Gastroesophageal sphincter (tissue), 4 donors: ENCODE results near the gene NAA60. TPM values are rescaled to one million over a fixed set of nuclear protein-coding genes. Genes with fewer than 3 reads are reported as not detected.
"Not testable (repeated sequence)": the region's sequence is repeated elsewhere in the genome, so short reads cannot be mapped to it uniquely, and the experiment has no call there.

Experiments
- ATAC-seq: fragments of 150-250 bp; one replicate; pipeline ENCODE4 v1.9.1; 2016; ENCODE audit warnings: mild to moderate bottlenecking, moderate library complexity
- H3K27ac ChIP-seq, 4 donors: fragments of 200-600 bp; sonication (generic) in 3 of 4; 1 replicate in 3 of 4; 2 replicates in 1 of 4; pipeline ENCODE4 v1.5.1; 2016 to 2019
- H3K27me3 ChIP-seq: fragments of 200-600 bp; sonication (generic); one replicate; pipeline ENCODE4 v1.5.1; 2019
- H3K36me3 ChIP-seq, 2 donors: fragments of 200-600 bp; sonication (generic); one replicate each; pipeline ENCODE4 v1.5.1; 2019; ENCODE audit warnings: control low read depth in 1 of 2
- H3K4me1 ChIP-seq, 3 donors: fragments of 200-600 bp; sonication (generic); 1 replicate in 2 of 3; 2 replicates in 1 of 3; pipeline ENCODE4 v1.5.1; 2016 to 2019; ENCODE audit warnings: control low read depth in 2 of 3
- H3K4me3 ChIP-seq, 2 donors: fragments of 200-600 bp; sonication (generic); one replicate each; pipeline ENCODE4 v1.5.1; 2019; ENCODE audit warnings: mild to moderate bottlenecking in 1 of 2, moderate library complexity in 1 of 2
- H3K9me3 ChIP-seq, 3 donors: fragments of 200-600 bp; sonication (generic); one replicate each; pipeline ENCODE4 v1.5.1; 2017 to 2019; ENCODE audit warnings: control low read depth in 2 of 3
- CTCF ChIP-seq, 4 experiments: fragments of 200-600 bp in 2 of 4; fragments of 450-650 bp in 2 of 4; sonication (generic) in 1 of 4; IDR thresholded peaks; one replicate each; pipeline ENCODE4 v1.5.1; 2017 to 2019; ENCODE audit warnings: antibody characterized with exemption in 4 of 4, mild to moderate bottlenecking in 2 of 4, moderate library complexity in 2 of 4
- EP300 ChIP-seq: sonication (generic); formaldehyde crosslinking; IDR thresholded peaks from one replicate; pipeline ENCODE4 v1.6.1; 2017; ENCODE audit warnings: antibody characterized with exemption, mild to moderate bottlenecking
- POLR2A ChIP-seq, 2 donors: fragments of 450-650 bp; IDR thresholded peaks; one replicate each; pipeline ENCODE4 v1.6.1; 2017; ENCODE audit warnings: antibody characterized with exemption in 2 of 2, mild to moderate bottlenecking in 2 of 2, moderate library complexity in 1 of 2
- POLR2AphosphoS5 ChIP-seq: sonication (generic); formaldehyde crosslinking; IDR thresholded peaks from one replicate; pipeline ENCODE4 v1.6.1; 2017; ENCODE audit warnings: antibody characterized with exemption
- WGBS, 2 donors: methylation state at CpG; one replicate each; pipeline ENCODE4 v1.1.5; 2018; ENCODE audit warnings: low coverage in 1 of 2; 5-methylcytosine and 5-hydroxymethylcytosine counted together
- total RNA-seq, 4 donors: library from RNA; depleted of rRNA; stranded (reverse); fragments of >200 nt; gene quantifications; one replicate each; pipeline ENCODE4 v1.1.0, GENCODE V29; 2016

Gene NAA60
- total RNA-seq, 4 donors from 2014 or later = 18.6 to 35.1 (median 28.5) TPM

GRCh38 chr16:3520841-3521240 is 77.4 kb downstream of the NAA60 start:
- Histone ChIP-seq H3K4me1 (peaks cover 0 to 7% (median 0%) of the 10 kb centered on the region in 3 donors), H3K36me3 (peaks cover 0 to 96% of the 10 kb centered on the region in 2 donors), H3K4me3 (no peak overlapping the region), H3K9me3 (no peaks in the 10 kb centered on the region), H3K27ac (peak overlapping the region in 3 of 4 donors; percentile 43 to 60 (median 52)), H3K27me3 (no peaks in the 10 kb centered on the region)
- WGBS, 2 donors = 31 to 37% methylated on average over 4 to 8 of the region's 8 CpGs
- ATAC-seq = peak; percentile 60
- no peak for TF ChIP-seq CTCF (IDR thresholded peaks at IDR 0.05)
- TF ChIP-seq EP300 = no peak
- TF ChIP-seq POLR2AphosphoS5 = no peak
- no peak for TF ChIP-seq POLR2A (IDR thresholded peaks at IDR 0.05)

- ATAC-seq = no peak
- TF ChIP-seq POLR2AphosphoS5 (no peak), POLR2A (IDR thresholded peaks at IDR 0.05) (no peak), EP300 (no peak), CTCF (IDR thresholded peaks at IDR 0.05) (no peak)
- Histone ChIP-seq H3K27ac (no peak overlapping the region), H3K36me3 (peaks cover 0 to 93% of the 10 kb centered on the region in 2 donors), H3K4me3 (no peak overlapping the region), H3K4me1 (peaks cover 0 to 13% (median 0%) of the 10 kb centered on the region in 3 donors), H3K9me3 (no peaks in the 10 kb centered on the region), H3K27me3 (no peaks in the 10 kb centered on the region)
- 100% methylated on average over 1 of the region's 3 CpGs for WGBS, 2 donors
These were observed 79.8 kb downstream of the NAA60 start for GRCh38 chr16:3523281-3523680.

- Histone ChIP-seq H3K9me3 (no peaks in the 10 kb centered on the region), H3K4me3 (no peak overlapping the region), H3K36me3 (peaks cover 0 to 85% of the 10 kb centered on the region in 2 donors), H3K27me3 (no peaks in the 10 kb centered on the region), H3K27ac (no peak overlapping the region), H3K4me1 (peaks cover 0 to 7% (median 0%) of the 10 kb centered on the region in 3 donors)
- no peak for ATAC-seq
- TF ChIP-seq POLR2AphosphoS5 = no peak
- WGBS, 2 donors = 80 to 81% methylated on average over 1 to 5 of the region's 5 CpGs
These were observed 82.5 kb downstream of the NAA60 start for GRCh38 chr16:3525951-3526350.

- not testable (repeated sequence) for H3K4me1 ChIP-seq, H3K27ac ChIP-seq, ATAC-seq, H3K9me3 ChIP-seq, H3K4me3 ChIP-seq, H3K27me3 ChIP-seq
- peak in 3 of 4 experiments; percentile 61 to 66 (median 64) for TF ChIP-seq CTCF (IDR thresholded peaks at IDR 0.05)
- H3K36me3 ChIP-seq = peaks cover 0 to 87% of the 10 kb centered on the region in 2 donors
- WGBS, 2 donors = 33 to 93% methylated on average over 6 to 7 of the region's 12 CpGs
These were observed 83.8 kb downstream of the NAA60 start for GRCh38 chr16:3527216-3527829.

- Histone ChIP-seq H3K4me1 (peaks cover 0 to 6% (median 0%) of the 10 kb centered on the region in 3 donors), H3K36me3 (peaks cover 0 to 87% of the 10 kb centered on the region in 2 donors), H3K9me3 (no peaks in the 10 kb centered on the region), H3K27ac (no peak overlapping the region), H3K4me3 (no peak overlapping the region), H3K27me3 (no peaks in the 10 kb centered on the region)
- ATAC-seq = no peak
- WGBS, 2 donors = 100% methylated on average over 2 of the region's 2 CpGs; no CpG with 5 or more reads in 1 of the 2 donors
- TF ChIP-seq POLR2A (IDR thresholded peaks at IDR 0.05) = no peak
- TF ChIP-seq POLR2AphosphoS5 = no peak
- TF ChIP-seq EP300 = no peak
- TF ChIP-seq CTCF (IDR thresholded peaks at IDR 0.05) = no peak
These were observed 84.9 kb downstream of the NAA60 start for GRCh38 chr16:3528406-3528805.
